ENCODE results near the gene MALRD1. TPM values are rescaled to one million over a fixed set of nuclear protein-coding genes. Genes with fewer than 3 reads are reported as not detected.

Gene MALRD1
- total and polyA plus RNA-seq, 2 of the 8 experiments (the other 6 are each of a cell fraction or from before 2014, with no cell fraction given): 0.32 to 0.35 TPM

- H4K20me1 ChIP-seq (replicated peaks in 1 of 2; ENCODE audit: control insufficient read depth in 1 of 2, insufficient read depth in 2 of 2, low read length in 2 of 2): no peaks in the 10 kb centered on the region
- H3K56ac ChIP-seq (replicated peaks; ENCODE audit: insufficient read length, low read depth, low read length): no peak overlapping the region
- H3K23me2 ChIP-seq (ENCODE audit: low read depth, low read length): no peaks in the 10 kb centered on the region
- H4K8ac ChIP-seq (ENCODE audit: extremely low read depth, insufficient read depth, low read length): no peak overlapping the region
- no peak overlapping the region for H2BK15ac ChIP-seq (ENCODE audit: low read length)
- no peak overlapping the region for H4K91ac ChIP-seq (replicated peaks; ENCODE audit: insufficient read length, low read length)
- H3K36me3 ChIP-seq (ENCODE audit: control insufficient read depth in 2 of 4, insufficient read depth in 4 of 4, low read length in 3 of 4): no peaks in the 10 kb centered on the region
- no peak overlapping the region for H3K23ac ChIP-seq (ENCODE audit: insufficient read length)
- H2AFZ ChIP-seq (ENCODE audit: low read length): no peak overlapping the region
- no peaks in the 10 kb centered on the region for H3K9me3 ChIP-seq (ENCODE audit: insufficient read depth in 2 of 2, low read depth in 1 of 2, low read length in 1 of 2)
- H3K4me3 ChIP-seq (ENCODE audit: extremely low read depth in 1 of 4, insufficient read depth in 2 of 4, low read depth in 3 of 4, low read length in 4 of 4): no peak overlapping the region
- no peak overlapping the region for H2BK5ac ChIP-seq (ENCODE audit: low read depth, low read length)
- H3K14ac ChIP-seq (ENCODE audit: insufficient read length): no peak overlapping the region
- H2BK12ac ChIP-seq (ENCODE audit: low read depth, low read length): no peak overlapping the region
- H3K79me2 ChIP-seq (ENCODE audit: control insufficient read depth in 1 of 2, insufficient read depth in 2 of 2, low read length in 2 of 2): no peaks in the 10 kb centered on the region
- H3K4ac ChIP-seq (replicated peaks; ENCODE audit: insufficient read length, low read depth, low read length): no peak overlapping the region
- POLR2A ChIA-PET (ENCODE audit: partially characterized antibody): interaction anchor here (0.5 kb wide), 1 partner anchor 604 kb away, joined by 3 read pairs; no protein-coding TSS in a partner anchor
- no peak overlapping the region for H3K4me2 ChIP-seq (ENCODE audit: insufficient read depth in 1 of 2, low read depth in 2 of 2, low read length in 2 of 2)
- CTCF ChIA-PET (ENCODE audit: partially characterized antibody): no interaction called here
- H3K9ac ChIP-seq (replicated peaks in 1 of 4; ENCODE audit: extremely low read depth in 1 of 4, low read depth in 3 of 4, low read length in 3 of 4): no peak overlapping the region
- H3K27ac ChIP-seq (ENCODE audit: low read depth, low read length): no peak overlapping the region
- no peaks in the 10 kb centered on the region for H3K79me1 ChIP-seq (ENCODE audit: low read depth, low read length)
- H2BK20ac ChIP-seq (ENCODE audit: low read length): no peak overlapping the region
- no peaks in the 10 kb centered on the region for H3K27me3 ChIP-seq (replicated peaks in 1 of 4; ENCODE audit: control insufficient read depth in 3 of 4, extremely low read depth in 1 of 4, insufficient read depth in 3 of 4, low read length in 3 of 4)
- DNase-seq (ENCODE audit: low read depth in 1 of 2, low spot score in 2 of 2) (no peak), FAIRE-seq (no peak)
- H2AK5ac ChIP-seq (ENCODE audit: low read depth, low read length): no peak overlapping the region
- no peak overlapping the region for H3K18ac ChIP-seq (ENCODE audit: extremely low read depth, low read length)
- TF ChIP-seq KDM4A (IDR thresholded peaks at IDR 0.05; ENCODE audit: low read depth, low read length, severe bottlenecking) (no peak), RXRA (IDR thresholded peaks at IDR 0.05; ENCODE audit: insufficient read depth, low read depth, low read length) (no peak)
- 88% methylated on average over 6 of the region's 6 CpGs; no CpG with 5 or more reads in 1 of the 2 experiments for WGBS, 2 experiments (ENCODE audit: extremely low coverage in 1 of 2, insufficient coverage in 1 of 2, insufficient read length in 1 of 2, insufficient replicate concordance in 2 of 2, low coverage in 1 of 2, low lambda C conversion rate in 2 of 2, missing lambda C conversion rate in 1 of 2)
- H4K5ac ChIP-seq (ENCODE audit: insufficient read length, low read depth, low read length): no peak overlapping the region
- H2BK120ac ChIP-seq (replicated peaks; ENCODE audit: low read depth, low read length): no peak overlapping the region
- H3K4me1 ChIP-seq (replicated peaks in 1 of 4; ENCODE audit: control insufficient read depth in 3 of 4, insufficient read depth in 4 of 4, low read length in 3 of 4): peaks cover 0 to under 1% (median 0%) of the 10 kb centered on the region in 4 experiments; a peak in 1 of 7 replicates
These were observed 457.0 kb downstream of the MALRD1 start for GRCh38 chr10:19505320-19506312.
